K562 (cell line): ENCODE measurements around the gene IFT122. TPM values are rescaled to one million over a fixed set of nuclear protein-coding genes. Genes with fewer than 3 reads are reported as not detected.

ENCODE experiments used
- ZNF764 ChIP-seq: fragments of 250-450 bp; sonication (Bioruptor Pico); IDR thresholded peaks from 2 replicates; pipeline ENCODE4 v1.4.0; 2020; ENCODE audit warnings: low read depth, mild to moderate bottlenecking, moderate library complexity
- polyA plus RNA-seq, 8 experiments: library from polyadenylated mRNA; depleted of rRNA in 4 of 8; stranded (reverse) in 5 of 8; unstranded in 3 of 8; fragments of >200 nt; fragmentation: Nextera tagmentation in 2 of 8; fragmentation: Illumina TruSeq in 1 of 8; extraction: Ambion mirVana in 2 of 8; extraction: Trizol in 1 of 8; gene quantifications; 2 replicates each; pipeline versions ENCODE4 v1.2.1 to v1.2.3, GENCODE V29; 2011 to 2014; ENCODE audit warnings: inconsistent platforms in 1 of 8, missing spikeins in 1 of 8
- total RNA-seq, 7 experiments: library from RNA; depleted of rRNA in 6 of 7; stranded (reverse); fragments of >200 nt in 6 of 7; fragmentation: Illumina TruSeq in 2 of 7; extraction: Trizol in 2 of 7; gene quantifications; 2 replicates each; pipeline versions ENCODE4 v1.2.1 to v1.2.3, GENCODE V29; 2011 to 2021; ENCODE audit warnings: low replicate concordance in 1 of 7
- TF ChIP-seq, protein P1 (sequence below), 2 experiments: fragments of 450-650 bp in 1 of 2; sonication (generic) in 1 of 2; formaldehyde crosslinking in 1 of 2; IDR thresholded peaks; 2 replicates each; pipeline versions ENCODE4 v1.7.1 to v1.9.0; 2016 to 2022; ENCODE audit warnings: inconsistent platforms in 1 of 2, mild to moderate bottlenecking in 1 of 2, missing genetic modification reagents in 1 of 2

IFT122 gene
- total and polyA plus RNA-seq, 9 of the 15 experiments (the other 6 are each of a cell fraction or from before 2014, with no cell fraction given) = 2.4 to 11.5 (median 7.7) TPM

DNA sequence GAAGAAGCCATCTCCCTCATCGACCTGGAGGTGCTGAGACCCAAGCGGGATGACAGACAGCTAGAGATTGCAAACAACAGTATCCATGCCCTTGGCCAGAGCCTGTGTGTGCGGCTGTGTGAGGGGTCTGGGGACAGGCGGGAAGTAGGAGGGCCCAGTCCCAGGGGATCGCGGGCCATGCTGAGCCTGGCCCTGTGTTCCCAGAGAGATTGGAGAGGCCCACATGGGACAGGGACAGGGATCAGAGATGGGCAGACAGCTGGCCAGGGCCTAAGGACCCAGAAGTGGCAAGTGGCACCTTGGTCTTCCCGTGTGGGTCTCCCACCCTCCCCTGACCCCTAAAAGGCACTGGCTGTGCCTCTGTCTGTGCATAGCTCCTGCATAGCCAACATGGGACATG lies 77.5 kb downstream of the IFT122 start (continued):
- TF ChIP-seq, protein P1, sequence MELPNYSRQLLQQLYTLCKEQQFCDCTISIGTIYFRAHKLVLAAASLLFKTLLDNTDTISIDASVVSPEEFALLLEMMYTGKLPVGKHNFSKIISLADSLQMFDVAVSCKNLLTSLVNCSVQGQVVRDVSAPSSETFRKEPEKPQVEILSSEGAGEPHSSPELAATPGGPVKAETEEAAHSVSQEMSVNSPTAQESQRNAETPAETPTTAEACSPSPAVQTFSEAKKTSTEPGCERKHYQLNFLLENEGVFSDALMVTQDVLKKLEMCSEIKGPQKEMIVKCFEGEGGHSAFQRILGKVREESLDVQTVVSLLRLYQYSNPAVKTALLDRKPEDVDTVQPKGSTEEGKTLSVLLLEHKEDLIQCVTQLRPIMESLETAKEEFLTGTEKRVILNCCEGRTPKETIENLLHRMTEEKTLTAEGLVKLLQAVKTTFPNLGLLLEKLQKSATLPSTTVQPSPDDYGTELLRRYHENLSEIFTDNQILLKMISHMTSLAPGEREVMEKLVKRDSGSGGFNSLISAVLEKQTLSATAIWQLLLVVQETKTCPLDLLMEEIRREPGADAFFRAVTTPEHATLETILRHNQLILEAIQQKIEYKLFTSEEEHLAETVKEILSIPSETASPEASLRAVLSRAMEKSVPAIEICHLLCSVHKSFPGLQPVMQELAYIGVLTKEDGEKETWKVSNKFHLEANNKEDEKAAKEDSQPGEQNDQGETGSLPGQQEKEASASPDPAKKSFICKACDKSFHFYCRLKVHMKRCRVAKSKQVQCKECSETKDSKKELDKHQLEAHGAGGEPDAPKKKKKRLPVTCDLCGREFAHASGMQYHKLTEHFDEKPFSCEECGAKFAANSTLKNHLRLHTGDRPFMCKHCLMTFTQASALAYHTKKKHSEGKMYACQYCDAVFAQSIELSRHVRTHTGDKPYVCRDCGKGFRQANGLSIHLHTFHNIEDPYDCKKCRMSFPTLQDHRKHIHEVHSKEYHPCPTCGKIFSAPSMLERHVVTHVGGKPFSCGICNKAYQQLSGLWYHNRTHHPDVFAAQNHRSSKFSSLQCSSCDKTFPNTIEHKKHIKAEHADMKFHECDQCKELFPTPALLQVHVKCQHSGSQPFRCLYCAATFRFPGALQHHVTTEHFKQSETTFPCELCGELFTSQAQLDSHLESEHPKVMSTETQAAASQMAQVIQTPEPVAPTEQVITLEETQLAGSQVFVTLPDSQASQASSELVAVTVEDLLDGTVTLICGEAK (IDR thresholded peaks at IDR 0.05) = no peak
- TF ChIP-seq, protein P1 (CRISPR knock-in tag; IDR thresholded peaks at IDR 0.05) = no peak
- no peak for TF ChIP-seq ZNF764
- TF ChIP-seq, all 486 proteins: peak for 0
